SK-N-SH treated with all-trans-retinoic acid at 6 μM for 48 hours (cell line): ENCODE measurements around the gene PLXNA4.

Source experiments
- ARNTL ChIP-seq: fragments of 450-650 bp; formaldehyde crosslinking; IDR thresholded peaks from 2 replicates; pipeline ENCODE4 v1.5.0; 2020; ENCODE audit warnings: low read depth, mild to moderate bottlenecking, moderate library complexity, borderline replicate concordance
- BACH2 ChIP-seq: fragments of 250-450 bp; sonication (Bioruptor Pico); IDR thresholded peaks from 2 replicates; pipeline ENCODE4 v1.9.0; 2021; ENCODE audit warnings: mild to moderate bottlenecking, borderline replicate concordance
- GLIS3 ChIP-seq: fragments of 250-450 bp; sonication (Bioruptor Pico); IDR thresholded peaks from 2 replicates; pipeline ENCODE4 v1.5.0; 2020; ENCODE audit warnings: mild to moderate bottlenecking, moderate library complexity
- OSR1 ChIP-seq: fragments of 250-450 bp; sonication (Bioruptor Pico); IDR thresholded peaks from 2 replicates; pipeline ENCODE4 v1.8.0; 2022; ENCODE audit warnings: moderate library complexity, mild to moderate bottlenecking, inconsistent platforms
- ZC3H10 ChIP-seq: fragments of 250-450 bp; sonication (Bioruptor Pico); IDR thresholded peaks from 2 replicates; pipeline ENCODE4 v1.5.1; 2021; ENCODE audit warnings: mild to moderate bottlenecking, moderate library complexity
- ZFP3 ChIP-seq: fragments of 250-450 bp; sonication (Bioruptor Pico); IDR thresholded peaks from 2 replicates; pipeline ENCODE4 v1.5.0; 2020; ENCODE audit warnings: mild to moderate bottlenecking, moderate library complexity
- ZFP30 ChIP-seq: fragments of 450-650 bp; formaldehyde crosslinking; IDR thresholded peaks from 2 replicates; pipeline ENCODE4 v1.5.0; 2022; ENCODE audit warnings: mild to moderate bottlenecking, moderate library complexity
- ZNF565 ChIP-seq: fragments of 450-650 bp; formaldehyde crosslinking; conservative IDR thresholded peaks from 2 replicates; pipeline ENCODE4 v1.5.0; 2020; ENCODE audit warnings: low read depth, mild to moderate bottlenecking, moderate library complexity
- ZNF8 ChIP-seq: fragments of 450-650 bp; formaldehyde crosslinking; IDR thresholded peaks from 2 replicates; pipeline ENCODE4 v1.5.0; 2020; ENCODE audit warnings: mild to moderate bottlenecking, moderate library complexity
- TF ChIP-seq, protein P1 (sequence below): fragments of 250-450 bp; sonication (Bioruptor Pico); IDR thresholded peaks from 2 replicates; pipeline ENCODE4 v1.5.1; 2020; ENCODE audit warnings: low read depth, mild to moderate bottlenecking, moderate library complexity

DNA sequence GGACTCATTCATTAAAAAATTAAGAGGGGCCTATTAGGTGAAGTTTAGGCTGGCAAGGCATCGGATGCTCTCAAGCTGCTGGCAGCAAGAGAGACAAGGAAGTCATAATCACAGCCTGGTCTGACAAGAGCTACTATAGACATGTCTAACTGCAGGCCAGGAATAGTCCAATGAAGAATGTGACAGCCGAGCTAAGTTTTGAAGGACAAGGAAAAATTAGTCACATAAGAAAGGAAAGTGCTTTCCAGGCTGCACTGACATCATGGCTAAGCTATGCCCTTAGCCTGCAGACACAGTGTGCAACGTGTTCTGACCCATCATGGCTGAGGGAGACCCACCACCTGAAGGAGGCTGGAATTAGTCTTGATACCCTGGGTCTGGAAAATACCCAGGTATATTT, 281.1 kb downstream of the PLXNA4 start:
- TF ChIP-seq OSR1 (no peak), ARNTL (CRISPR knock-in tag) (no peak), ZC3H10 (no peak), ZFP30 (CRISPR knock-in tag) (no peak), BACH2 (CRISPR knock-in tag) (no peak), ZFP3 (CRISPR knock-in tag) (no peak), ZNF8 (CRISPR knock-in tag) (no peak), GLIS3 (no peak), ZNF565 (CRISPR knock-in tag) (no peak)
- TF ChIP-seq, protein P1, sequence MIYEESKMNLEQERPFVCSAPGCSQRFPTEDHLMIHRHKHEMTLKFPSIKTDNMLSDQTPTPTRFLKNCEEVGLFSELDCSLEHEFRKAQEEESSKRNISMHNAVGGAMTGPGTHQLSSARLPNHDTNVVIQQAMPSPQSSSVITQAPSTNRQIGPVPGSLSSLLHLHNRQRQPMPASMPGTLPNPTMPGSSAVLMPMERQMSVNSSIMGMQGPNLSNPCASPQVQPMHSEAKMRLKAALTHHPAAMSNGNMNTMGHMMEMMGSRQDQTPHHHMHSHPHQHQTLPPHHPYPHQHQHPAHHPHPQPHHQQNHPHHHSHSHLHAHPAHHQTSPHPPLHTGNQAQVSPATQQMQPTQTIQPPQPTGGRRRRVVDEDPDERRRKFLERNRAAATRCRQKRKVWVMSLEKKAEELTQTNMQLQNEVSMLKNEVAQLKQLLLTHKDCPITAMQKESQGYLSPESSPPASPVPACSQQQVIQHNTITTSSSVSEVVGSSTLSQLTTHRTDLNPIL (CRISPR knock-in tag), result no peak
